ENCODE measurements around the gene INIP. TPM values are rescaled to one million over a fixed set of nuclear protein-coding genes. Genes with fewer than 3 reads are reported as not detected.

The INIP gene
- total and polyA plus RNA-seq, 9 of the 15 experiments (the other 6 are each of a cell fraction or from before 2014, with no cell fraction given): 11.9 to 87.9 (median 37.3) TPM

DNA sequence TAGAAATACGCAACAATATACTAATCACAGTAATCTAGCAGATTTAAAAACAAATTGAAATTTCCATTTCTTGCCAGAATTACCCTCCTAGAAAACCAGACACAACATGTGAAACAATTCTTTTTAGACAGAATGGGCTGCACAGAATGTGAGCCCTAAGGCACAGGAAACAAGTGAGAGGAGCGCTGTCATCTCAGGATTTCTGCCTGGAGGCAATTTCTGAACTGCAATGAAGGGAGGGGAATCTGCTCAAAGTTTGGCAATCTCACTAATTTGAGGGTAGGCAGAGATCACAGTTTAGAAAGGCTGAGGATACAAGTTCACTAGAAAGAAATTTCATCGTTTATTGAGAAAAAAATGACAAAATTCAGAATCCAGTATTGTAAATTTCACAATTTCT is 70.3 kb downstream of the INIP start (continued):
- TF ChIP-seq AFF4 (CRISPR knock-in tag; IDR thresholded peaks at IDR 0.05): no peak

DNA sequence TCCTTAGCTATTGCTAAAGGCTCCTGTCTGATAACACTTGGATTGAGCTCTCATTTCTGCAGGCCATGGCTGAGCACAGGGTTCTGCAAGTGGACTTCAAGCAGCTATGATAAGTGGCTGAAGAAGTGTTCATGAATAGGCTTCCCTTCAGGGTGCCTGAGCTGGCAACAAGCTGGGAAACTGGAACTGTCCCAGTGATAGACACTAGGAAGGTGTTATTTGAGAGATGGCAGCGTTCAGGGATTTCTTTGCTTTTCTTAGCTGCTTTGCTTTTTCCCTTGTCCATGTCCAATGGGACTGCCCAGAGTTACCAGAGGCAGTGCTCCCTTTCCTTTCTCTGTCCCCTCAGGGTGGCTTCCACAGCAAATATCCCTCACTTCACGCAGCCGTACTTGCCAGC is 75.8 kb downstream of the INIP start:
- POLR2A ChIA-PET: interaction anchor here (0.7 kb wide), 1 partner anchor 176 kb away, joined by 3 read pairs; no protein-coding TSS in a partner anchor
- TF ChIP-seq BCLAF1 (IDR thresholded peaks at IDR 0.05; ENCODE audit: borderline replicate concordance in 1 of 2, control insufficient read depth in 1 of 2, low read depth in 2 of 2, low read length in 1 of 2): no peak
- TF ChIP-seq RAD51 (IDR thresholded peaks at IDR 0.05; ENCODE audit: borderline replicate concordance, low read depth): no peak
- no peak for TF ChIP-seq NBN (IDR thresholded peaks at IDR 0.05; ENCODE audit: low read depth)
- no peak for TF ChIP-seq FOXA3 (CRISPR knock-in tag; conservative IDR thresholded peaks at IDR 0.05 in 1 of 2, IDR thresholded peaks at IDR 0.05 in 1 of 2)
- TF ChIP-seq TBP (optimal IDR thresholded peaks at IDR 0.05; ENCODE audit: low read depth, low read length): no peak
- TF ChIP-seq ASH1L (IDR thresholded peaks at IDR 0.05; ENCODE audit: borderline replicate concordance, low read depth, partially characterized antibody): no peak
- TF ChIP-seq FOXK1 (CRISPR knock-in tag; IDR thresholded peaks at IDR 0.05; ENCODE audit: borderline replicate concordance): no peak
- TF ChIP-seq RBM22 (IDR thresholded peaks at IDR 0.05; ENCODE audit: low read depth, low read length, poor library complexity, severe bottlenecking): no peak
- no peak for TF ChIP-seq ZNF764 (CRISPR knock-in tag; IDR thresholded peaks at IDR 0.05; ENCODE audit: low read depth)
- TF ChIP-seq KAT7 (CRISPR knock-in tag; IDR thresholded peaks at IDR 0.05; ENCODE audit: borderline replicate concordance): no peak
- TF ChIP-seq LARP7 (IDR thresholded peaks at IDR 0.05): no peak
- no peak overlapping the region for H3K4me2 ChIP-seq (ENCODE audit: insufficient read depth, low read length)
- ATAC-seq: no peak
- intact Hi-C loops (cut with micrococcal nuclease) (no loop called here), in situ Hi-C loops (cut with MboI) (no loop called here)
- no peaks in the 10 kb centered on the region for H3K79me2 ChIP-seq (ENCODE audit: control insufficient read depth, insufficient read depth, low read length)
- 53% methylated on average over 3 of the region's 3 CpGs for WGBS (ENCODE audit: insufficient coverage, low coverage, missing lambda C conversion rate)
- no peaks in the 10 kb centered on the region for H3K9me1 ChIP-seq (ENCODE audit: control insufficient read depth, insufficient read depth, low read length)
- no TSS peak for BruUV-seq (replicated peaks)
- H3K27ac ChIP-seq (ENCODE audit: extremely low read depth, low read depth, low read length): no peak overlapping the region
- DNase-seq (ENCODE audit: extremely low read depth in 1 of 4, low spot score in 3 of 4): no peak
- H2AFZ ChIP-seq (ENCODE audit: low read depth, low read length): no peak overlapping the region
- H3K36me3 ChIP-seq (ENCODE audit: control insufficient read depth, insufficient read depth, low read length): no peaks in the 10 kb centered on the region
- H3K27me3 ChIP-seq (ENCODE audit: control insufficient read depth in 2 of 2, insufficient read depth in 2 of 2, low read length in 2 of 2): no peaks in the 10 kb centered on the region
- H3K4me1 ChIP-seq (replicated peaks in 1 of 2; ENCODE audit: control insufficient read depth in 2 of 2, insufficient read depth in 2 of 2, low read length in 2 of 2): no peaks in the 10 kb centered on the region
- H4K20me1 ChIP-seq (replicated peaks; ENCODE audit: control insufficient read depth, insufficient read depth, low read length): no peaks in the 10 kb centered on the region
- no peaks in the 10 kb centered on the region; the same call in 1 of the 2 replicates for H3K9me3 ChIP-seq (replicated peaks; ENCODE audit: control insufficient read depth, insufficient read depth, low read depth, low read length)
- H3K4me3 ChIP-seq: no peak overlapping the region
- no peak for FAIRE-seq
- CTCF ChIA-PET (ENCODE audit: low intra/inter-chr PET ratio): no interaction called here
- no peak overlapping the region; a peak in 1 of 4 replicates for H3K9ac ChIP-seq (ENCODE audit: insufficient read depth in 1 of 2, low read depth in 2 of 2, low read length in 2 of 2)
